ENCODE data around the gene NAT9. TPM values are rescaled to one million over a fixed set of nuclear protein-coding genes. Genes with fewer than 3 reads are reported as not detected.

NAT9 gene
- total RNA-seq, 1 experiment from 2014 or later: 63.5 TPM

DNA sequence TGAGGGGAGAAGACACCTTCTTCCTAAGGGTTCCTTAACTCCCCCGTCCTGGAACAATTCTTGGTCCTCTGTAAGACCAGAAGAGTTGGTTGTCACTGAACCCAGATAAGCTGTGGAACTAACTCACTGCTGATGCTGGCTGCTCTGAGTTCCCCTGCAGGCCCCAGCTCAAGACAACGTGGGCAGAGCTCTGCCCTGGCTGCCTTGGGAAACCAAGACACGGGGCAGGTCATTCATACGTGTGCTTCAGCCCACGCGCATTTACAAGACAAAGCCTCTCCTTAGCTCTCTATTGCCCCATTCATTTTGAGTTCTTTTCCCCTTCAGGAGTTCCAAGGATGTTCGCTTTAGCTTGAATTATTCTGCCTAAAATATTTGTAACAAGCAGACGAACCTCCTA lies 3.4 kb upstream of the NAT9 start:
- Histone ChIP-seq H3K27ac (ENCODE audit: insufficient read length, low read depth, low read length) (no peak overlapping the region), H3K56ac (ENCODE audit: insufficient read length, low read depth, low read length) (no peak overlapping the region), H3K9me3 (ENCODE audit: control insufficient read depth, low read depth, low read length) (no peaks in the 10 kb centered on the region), H4K91ac (ENCODE audit: insufficient read length, low read depth, low read length) (no peak overlapping the region), H3K79me1 (ENCODE audit: insufficient read depth, low read depth, low read length, poor library complexity, severe bottlenecking) (no peaks in the 10 kb centered on the region), H2BK20ac (ENCODE audit: low read depth, low read length, poor library complexity, severe bottlenecking) (no peak overlapping the region), H3K4me1 (ENCODE audit: insufficient read depth, low read length) (no peaks in the 10 kb centered on the region; the same call in none of the 2 replicates), H4K5ac (ENCODE audit: insufficient read length, low read depth, low read length) (no peak overlapping the region), H2BK120ac (ENCODE audit: low read depth, low read length, poor library complexity, severe bottlenecking) (no peak overlapping the region), H3K18ac (ENCODE audit: insufficient read length, low read depth, low read length) (no peak overlapping the region), H2AK5ac (ENCODE audit: insufficient read length, low read length) (no peak overlapping the region), H2BK15ac (ENCODE audit: low read depth, low read length) (no peak overlapping the region), H4K20me1 (ENCODE audit: control insufficient read depth, insufficient read depth, insufficient read length) (no peaks in the 10 kb centered on the region), H3K23me2 (ENCODE audit: insufficient read length, low read depth, low read length, poor library complexity, severe bottlenecking) (peaks cover 10% of the 10 kb centered on the region), H3K27me3 (ENCODE audit: insufficient read depth, low read length) (no peaks in the 10 kb centered on the region), H2BK5ac (ENCODE audit: insufficient read length, low read length) (no peak overlapping the region), H3T11ph (ENCODE audit: low read length) (no peak overlapping the region), H3K23ac (ENCODE audit: insufficient read length, low read depth, low read length) (no peak overlapping the region), H2AFZ (ENCODE audit: low read length) (no peak overlapping the region), H3K79me2 (ENCODE audit: insufficient read depth, low read length) (no peaks in the 10 kb centered on the region), H3K14ac (ENCODE audit: insufficient read depth, low read length) (no peak overlapping the region), H3K9ac (ENCODE audit: extremely low read depth, insufficient read length, low read length) (no peak overlapping the region), H3K4ac (ENCODE audit: low read depth, low read length) (no peak overlapping the region), H4K8ac (replicated peaks; ENCODE audit: insufficient read length, low read depth, low read length) (no peak overlapping the region), H3K4me2 (ENCODE audit: insufficient read depth, insufficient read length, low read length) (no peak overlapping the region), H2BK12ac (ENCODE audit: insufficient read length, low read depth, low read length) (no peak overlapping the region)
- Mint-ChIP-seq H3K27me3 (ENCODE audit: low read depth) (no peaks in the 10 kb centered on the region), H3K4me1 (peaks cover 18 to 38% of the 10 kb centered on the region in 2 experiments), H3K27ac (no peak overlapping the region), H3K36me3 (ENCODE audit: insufficient read depth in 1 of 3, low read depth in 3 of 3) (peaks cover 1 to 23% (median 8%) of the 10 kb centered on the region in 3 experiments), H3K4me3 (0 out of 5 replicates have a peak overlapping the region, but pooled peaks of 1 of the 2 experiments have one; percentile 14), H3K9me3 (no peaks in the 10 kb centered on the region)
- no peak for TF ChIP-seq CTCF (conservative IDR thresholded peaks at IDR 0.05)
- WGBS (ENCODE audit: extremely low coverage, insufficient read length, low lambda C conversion rate): no CpG with 5 or more reads among the region's 8 CpGs
- no peak for DNase-seq
